GM12891 (cell line): ENCODE results near the gene COG1.

ENCODE experiments used
- DNase-seq: peaks from one replicate; pipeline ENCODE4 v3.0.0; 2011; ENCODE audit warnings: low spot score; ENCODE audit not compliant: insufficient read length
- FAIRE-seq: peaks from 2 replicates; lab custom pipeline; 2011; peaks lifted over from hg19 to GRCh38; lab: Jason Lieb, UNC
- PAX5 ChIP-seq: IDR thresholded peaks from 2 replicates; pipeline ENCODE4 v1.6.1; 2011; ENCODE audit warnings: low read length, moderate library complexity, mild to moderate bottlenecking; ENCODE audit not compliant: insufficient read depth, severe bottlenecking
- POLR2A ChIP-seq: IDR thresholded peaks from 2 replicates; pipeline ENCODE4 v1.6.1; 2011; ENCODE audit warnings: low read depth, low read length, control low read depth
- POLR2AphosphoS5 ChIP-seq: IDR thresholded peaks from 2 replicates; pipeline ENCODE4 v1.6.1; 2011; ENCODE audit warnings: low read depth, low read length, control low read depth
- POU2F2 ChIP-seq: IDR thresholded peaks from 2 replicates; pipeline ENCODE4 v1.6.1; 2011; ENCODE audit warnings: low read depth, mild to moderate bottlenecking, control low read depth, low read length, moderate library complexity
- SPI1 ChIP-seq: IDR thresholded peaks from 2 replicates; pipeline ENCODE4 v1.6.1; 2011; ENCODE audit warnings: low read depth, low read length, control low read depth
- TAF1 ChIP-seq: IDR thresholded peaks from 2 replicates; pipeline ENCODE4 v1.6.1; 2011; ENCODE audit warnings: low read depth, low read length, control low read depth

COG1 gene

GRCh38 chr17:73227379-73227778 is 34.5 kb downstream of the COG1 start:
- DNase-seq (no peak), FAIRE-seq (no peak)
- no peak for TF ChIP-seq TAF1
- TF ChIP-seq SPI1 = no peak
- no peak for TF ChIP-seq POU2F2
- no peak for TF ChIP-seq POLR2A
- TF ChIP-seq PAX5 = no peak
- no peak for TF ChIP-seq POLR2AphosphoS5

- no peak for DNase-seq
- TF ChIP-seq PAX5 (no peak), POU2F2 (no peak), POLR2A (no peak), POLR2AphosphoS5 (no peak), SPI1 (no peak), TAF1 (no peak)
- FAIRE-seq = no peak
Observed at GRCh38 chr17:73227944-73228343, 35.1 kb downstream of the COG1 start.

GRCh38 chr17:73228748-73229236 is 35.9 kb downstream of the COG1 start:
- DNase-seq (peak; percentile 20), FAIRE-seq (no peak)

GRCh38 chr17:73230088-73230487 is 37.2 kb downstream of the COG1 start:
- no peak for FAIRE-seq
- no peak for TF ChIP-seq SPI1
- TF ChIP-seq POLR2A = no peak
- no peak for TF ChIP-seq PAX5
- TF ChIP-seq POLR2AphosphoS5 = no peak
- TF ChIP-seq TAF1 = no peak
- TF ChIP-seq POU2F2 = no peak

More at GRCh38 chr17:73228748-73229236, 35.9 kb downstream of the COG1 start:
- TF ChIP-seq POU2F2 (no peak), PAX5 (no peak), TAF1 (no peak), POLR2AphosphoS5 (no peak), POLR2A (no peak), SPI1 (no peak)

GRCh38 chr17:73231395-73231794 is 38.5 kb downstream of the COG1 start:
- TF ChIP-seq PAX5 = no peak
- no peak for TF ChIP-seq SPI1
- no peak for TF ChIP-seq POLR2AphosphoS5
- no peak for FAIRE-seq
- DNase-seq = no peak

More at GRCh38 chr17:73230088-73230487, 37.2 kb downstream of the COG1 start:
- no peak for DNase-seq

- FAIRE-seq (peak; percentile 98), DNase-seq (peak; percentile 96)
- no peak; the same call in 1 of the 2 replicates for TF ChIP-seq POLR2A
- 0 out of 2 replicates have a peak, but pooled peaks have one; percentile 42 for TF ChIP-seq POLR2AphosphoS5
- TF ChIP-seq TAF1 = no peak
Observed at GRCh38 chr17:73231841-73232586, 39.2 kb downstream of the COG1 start.

- FAIRE-seq (peak; percentile 63), DNase-seq (peak; percentile 53)
- no peak for TF ChIP-seq POLR2A
- TF ChIP-seq SPI1 = no peak
- TF ChIP-seq POLR2AphosphoS5 = no peak
- TF ChIP-seq TAF1 = no peak
- no peak for TF ChIP-seq POU2F2
- no peak for TF ChIP-seq PAX5
Observed at GRCh38 chr17:73232587-73233373, 39.9 kb downstream of the COG1 start.

- no peak for FAIRE-seq
- TF ChIP-seq POLR2AphosphoS5 = no peak
- TF ChIP-seq SPI1 = no peak
- TF ChIP-seq POU2F2 = no peak
Observed at GRCh38 chr17:73234736-73235135, 41.9 kb downstream of the COG1 start.

GRCh38 chr17:73237714-73238113 is 44.9 kb downstream of the COG1 start:
- TF ChIP-seq SPI1 (no peak), POU2F2 (no peak), PAX5 (no peak), POLR2AphosphoS5 (no peak), TAF1 (no peak), POLR2A (no peak)
- DNase-seq (no peak), FAIRE-seq (no peak)

More at GRCh38 chr17:73234736-73235135, 41.9 kb downstream of the COG1 start:
- no peak for DNase-seq

GRCh38 chr17:73240561-73240960 is 47.7 kb downstream of the COG1 start:
- FAIRE-seq (no peak), DNase-seq (no peak)
- TF ChIP-seq SPI1 (no peak), POU2F2 (no peak), POLR2A (no peak), TAF1 (no peak), PAX5 (no peak), POLR2AphosphoS5 (no peak)
